Stimulated activated CD4-positive, alpha-beta T cell treated with anti-CD3 and anti-CD28 coated beads, Interleukin-4, amount 100 ng/mL, for 24 hours (primary cell): Measurements from ENCODE around the gene FMNL1.
A peak's percentile ranks its signal among the peaks of the same experiment; 100 is the strongest.

Source experiments
- DNase-seq: peaks from one replicate; pipeline ENCODE4 v3.0.0-alpha.2; 2020

The FMNL1 gene

GRCh38 chr17:45260204-45260783 is 38.6 kb downstream of the FMNL1 start:
- DNase-seq = no peak

DNA sequence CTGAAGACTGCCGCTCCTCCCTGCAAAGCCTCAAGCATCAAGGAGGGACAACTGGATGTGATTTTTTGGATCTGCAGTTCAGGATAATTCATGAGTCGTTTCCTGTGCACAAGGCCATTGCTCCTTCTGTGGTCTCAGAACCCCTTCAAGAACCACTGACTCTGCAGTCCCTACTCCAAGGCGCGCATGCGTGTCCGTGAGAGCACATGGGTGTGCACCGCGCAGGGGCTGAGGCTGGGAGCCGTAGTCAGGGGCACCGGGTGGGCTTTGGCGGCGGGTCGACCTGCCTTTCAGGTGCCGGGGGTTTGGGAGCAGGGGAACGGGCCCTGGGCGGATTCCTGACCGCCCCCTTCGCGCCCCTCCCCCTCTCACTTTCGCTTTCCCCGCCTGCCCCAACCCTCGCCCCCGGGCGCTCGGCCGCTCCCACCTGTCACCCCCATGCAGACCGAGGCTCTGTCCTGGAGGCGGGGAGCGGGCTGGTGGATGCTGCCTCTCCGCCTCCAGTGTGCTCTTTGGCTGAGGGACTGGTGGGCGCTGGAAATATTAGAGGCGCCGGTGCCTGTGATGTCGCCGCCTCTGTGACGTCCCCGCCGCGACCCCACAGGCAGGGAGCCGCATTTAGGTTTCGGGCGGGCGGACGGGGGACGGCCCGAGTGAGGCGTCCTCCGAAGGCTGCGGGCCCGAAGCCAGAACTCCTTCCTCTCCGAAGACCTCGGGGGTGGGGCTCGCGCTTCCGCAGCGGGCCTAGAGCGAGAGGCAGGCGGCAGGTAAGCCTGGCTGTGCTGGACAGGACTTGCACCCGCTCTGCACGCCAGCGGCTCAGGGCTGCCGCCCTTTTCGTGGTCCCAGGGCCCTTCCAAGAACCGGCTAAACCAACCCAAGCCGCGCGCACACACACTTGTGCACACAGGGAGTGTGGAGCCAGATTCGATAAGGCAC is 40.2 kb downstream of the FMNL1 start, which contains the start of gene SPATA32:
Gene SPATA32, minus strand, starts transcription at position 518 of the 939 bp plus-strand sequence. Its CDS starts 78 bp downstream, at position 440.
- DNase-seq = peak; percentile 61

GRCh38 chr17:45262516-45263476 is 41.1 kb downstream of the FMNL1 start:
- DNase-seq = no peak

- DNase-seq = no peak
Measured at GRCh38 chr17:45263477-45263860, 41.8 kb downstream of the FMNL1 start.

- no peak for DNase-seq
Measured at GRCh38 chr17:45264430-45264829, 42.7 kb downstream of the FMNL1 start.

DNA sequence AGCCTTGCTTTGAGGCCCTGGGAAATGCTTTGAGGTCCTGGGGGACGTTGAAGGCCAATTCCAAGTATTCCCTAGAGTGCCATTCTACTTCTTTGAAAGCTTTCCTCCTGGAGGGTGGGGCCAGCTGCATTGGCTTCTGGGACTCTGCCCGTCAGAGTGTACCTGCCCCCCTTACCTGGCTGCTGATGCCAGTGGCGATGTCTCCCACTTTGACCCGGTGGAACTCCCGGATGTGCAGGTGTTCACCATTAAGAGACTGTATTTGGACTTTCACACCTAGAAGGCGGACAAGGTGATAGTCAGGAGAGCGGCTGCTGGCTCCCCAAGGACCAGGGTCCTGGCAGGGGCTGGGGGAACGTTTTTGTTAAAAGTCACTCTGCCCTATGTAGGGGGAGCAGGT is 43.3 kb downstream of the FMNL1 start:
- DNase-seq = no peak

DNA sequence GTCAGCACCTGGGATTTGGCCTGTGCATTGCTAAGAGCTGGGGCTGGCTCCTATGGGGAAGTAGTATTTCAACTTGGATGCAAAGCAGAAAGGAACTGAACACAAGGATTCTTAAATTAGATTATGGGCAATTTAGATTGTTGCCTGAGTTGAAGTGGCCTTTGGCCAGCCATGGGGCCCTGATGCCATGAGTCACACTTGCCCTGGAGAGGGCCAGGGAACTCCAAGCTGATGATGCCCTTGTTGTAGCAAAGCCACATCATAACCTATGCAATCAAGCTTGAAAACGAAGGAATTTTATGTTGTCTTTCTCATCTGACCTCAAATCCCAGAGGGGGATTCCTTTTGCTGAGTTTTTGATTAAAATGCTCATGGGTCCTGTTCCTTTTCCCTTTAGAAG is 44.1 kb downstream of the FMNL1 start:
- no peak for DNase-seq

DNA sequence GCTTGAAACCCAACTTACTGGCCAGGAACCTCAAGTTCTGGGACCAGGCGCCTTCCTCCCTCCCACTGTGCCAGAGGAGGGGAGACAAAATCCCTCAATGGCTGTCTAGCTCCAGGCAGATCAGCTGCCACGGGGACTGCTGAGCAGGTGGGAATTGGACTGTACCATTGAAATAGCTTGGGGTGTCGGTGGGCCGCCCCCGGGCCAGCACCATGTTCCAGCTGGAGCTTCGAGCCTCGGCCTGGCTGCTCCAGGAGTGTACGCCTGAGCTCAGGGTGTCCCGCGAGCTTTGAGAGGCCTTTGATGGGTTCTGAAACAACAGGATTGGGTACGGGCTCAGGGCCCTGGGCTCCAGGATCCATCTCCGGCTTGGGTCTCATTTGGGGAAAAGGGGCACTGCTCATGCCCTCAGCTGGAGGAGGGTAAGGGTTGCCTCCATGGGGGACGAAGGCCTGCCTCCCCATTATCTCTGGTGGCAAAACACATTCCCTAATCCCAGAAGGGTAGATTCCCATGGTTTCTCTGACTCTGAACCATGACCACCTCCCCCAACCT is 44.8 kb downstream of the FMNL1 start:
- DNase-seq = no peak

DNA sequence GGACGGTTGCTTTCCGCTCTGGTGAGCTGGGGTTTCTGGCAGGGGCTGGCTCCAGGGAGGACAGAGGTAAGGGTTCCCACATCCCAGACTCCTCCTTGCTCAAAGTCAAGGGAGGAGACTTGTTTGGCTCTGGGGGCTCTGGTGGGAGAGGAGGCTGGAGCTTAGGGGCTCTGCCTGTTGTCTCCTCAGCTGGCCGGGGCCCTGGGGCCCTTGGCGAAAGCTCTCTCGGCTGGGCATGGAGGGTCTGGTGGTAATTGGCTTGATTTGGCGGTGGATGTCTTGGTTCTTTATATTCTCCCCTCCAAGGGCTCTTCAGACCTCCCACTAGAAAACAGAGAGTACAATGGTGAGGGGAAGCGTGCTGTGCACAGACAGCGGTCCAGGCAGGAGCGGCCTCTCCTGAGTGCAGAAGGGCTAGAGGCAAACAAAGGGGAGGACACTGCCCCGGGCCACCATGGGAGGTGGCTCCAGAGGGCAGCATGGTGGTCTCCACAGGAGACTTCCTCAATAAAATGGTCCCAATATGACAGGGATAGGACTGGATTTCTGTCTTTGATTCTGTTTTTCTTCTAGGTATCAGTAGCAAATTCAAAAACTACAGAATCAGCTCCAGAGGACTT is 45.9 kb downstream of the FMNL1 start:
- DNase-seq = no peak

GRCh38 chr17:45269912-45270311 is 48.2 kb downstream of the FMNL1 start:
- DNase-seq = no peak

DNA sequence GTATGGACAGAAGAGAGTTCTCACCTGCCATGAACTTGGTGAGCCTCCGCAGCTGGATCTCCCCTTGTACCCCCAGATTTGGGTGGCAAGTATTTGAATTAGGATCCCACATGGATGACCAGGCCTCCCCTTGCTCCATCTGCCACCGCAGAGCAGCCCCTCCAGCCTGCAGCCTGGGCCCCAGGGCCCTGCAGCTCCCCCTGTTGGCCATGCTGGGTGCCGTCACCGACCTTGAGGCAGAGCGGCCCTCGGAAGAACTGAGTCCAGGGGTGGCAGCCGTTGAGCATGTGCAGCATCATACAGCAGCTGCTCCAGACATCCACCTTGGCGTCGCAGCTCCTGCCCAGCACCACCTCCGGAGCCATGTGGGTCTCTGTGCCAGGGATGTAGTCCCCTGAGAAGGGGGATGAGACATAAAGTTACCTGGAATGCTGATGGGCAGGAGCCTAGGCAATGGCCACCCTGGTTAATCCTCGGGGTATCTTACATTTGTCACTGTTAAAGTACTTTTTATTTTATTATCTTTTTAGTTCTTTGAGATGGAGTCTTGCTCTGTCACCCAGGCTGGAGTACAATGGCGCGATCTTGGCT is 49.2 kb downstream of the FMNL1 start:
- peak; percentile 60 for DNase-seq

DNA sequence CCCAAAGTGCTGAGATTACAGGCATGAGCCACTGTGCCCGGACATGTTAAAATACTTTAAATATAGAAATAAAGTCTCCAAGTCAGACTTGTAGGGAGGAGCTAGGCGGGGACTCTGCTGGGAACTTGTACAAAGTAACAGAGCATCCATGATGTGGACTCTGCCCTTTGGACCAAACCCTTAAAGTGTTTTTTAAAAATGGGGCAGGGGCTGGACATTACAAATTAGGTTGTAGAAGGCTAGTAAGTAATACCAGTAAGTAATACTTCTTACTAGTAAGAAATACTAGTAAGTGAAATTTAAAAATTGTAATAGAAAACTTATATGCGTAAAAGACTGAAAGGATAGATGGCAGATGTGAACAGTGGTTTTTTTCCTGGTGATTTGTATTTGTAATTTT is 49.9 kb downstream of the FMNL1 start:
- DNase-seq = no peak

DNA sequence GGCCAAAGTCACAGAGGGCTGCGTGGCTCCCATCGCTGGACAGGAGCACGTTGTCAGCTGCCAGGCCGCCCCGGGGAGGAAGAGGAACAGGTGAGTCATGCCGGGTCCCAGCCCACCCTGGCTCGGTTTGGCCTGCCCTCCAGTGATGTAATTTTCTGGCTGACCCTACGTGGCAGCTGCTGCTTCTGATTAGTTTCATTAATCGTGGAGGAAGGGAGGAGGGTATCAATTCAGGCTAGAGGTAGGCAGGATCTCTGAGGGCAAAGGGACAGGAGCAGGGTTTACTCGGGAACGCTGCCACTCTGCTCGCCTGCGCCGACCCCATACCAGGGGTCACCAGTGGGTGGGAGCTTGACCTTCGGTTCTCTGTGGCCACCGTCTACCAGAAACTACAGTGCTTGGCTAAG is 51.9 kb downstream of the FMNL1 start:
- no peak for DNase-seq

DNA sequence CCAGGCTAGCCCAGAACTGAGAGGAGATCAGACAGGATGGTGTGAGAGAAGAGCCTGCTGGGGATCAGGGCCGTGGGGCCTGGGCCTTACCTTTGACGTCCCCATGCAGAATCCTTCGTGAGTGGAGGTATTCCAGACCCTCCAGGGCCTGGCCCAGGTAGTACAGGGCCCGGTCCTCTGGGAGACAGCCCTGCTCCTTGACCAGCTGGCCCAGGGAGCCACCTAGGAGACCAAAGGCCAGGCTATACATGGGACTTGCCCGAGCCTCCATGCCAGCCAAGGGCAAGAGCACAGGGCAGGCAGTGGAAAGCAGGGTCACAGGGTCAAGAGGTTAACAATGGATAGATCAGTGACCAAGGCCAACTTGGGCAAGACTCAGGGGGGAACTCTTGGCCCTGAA is 52.3 kb downstream of the FMNL1 start:
- no peak for DNase-seq

- no peak for DNase-seq
Measured at GRCh38 chr17:45276031-45276430, 54.3 kb downstream of the FMNL1 start.

DNA sequence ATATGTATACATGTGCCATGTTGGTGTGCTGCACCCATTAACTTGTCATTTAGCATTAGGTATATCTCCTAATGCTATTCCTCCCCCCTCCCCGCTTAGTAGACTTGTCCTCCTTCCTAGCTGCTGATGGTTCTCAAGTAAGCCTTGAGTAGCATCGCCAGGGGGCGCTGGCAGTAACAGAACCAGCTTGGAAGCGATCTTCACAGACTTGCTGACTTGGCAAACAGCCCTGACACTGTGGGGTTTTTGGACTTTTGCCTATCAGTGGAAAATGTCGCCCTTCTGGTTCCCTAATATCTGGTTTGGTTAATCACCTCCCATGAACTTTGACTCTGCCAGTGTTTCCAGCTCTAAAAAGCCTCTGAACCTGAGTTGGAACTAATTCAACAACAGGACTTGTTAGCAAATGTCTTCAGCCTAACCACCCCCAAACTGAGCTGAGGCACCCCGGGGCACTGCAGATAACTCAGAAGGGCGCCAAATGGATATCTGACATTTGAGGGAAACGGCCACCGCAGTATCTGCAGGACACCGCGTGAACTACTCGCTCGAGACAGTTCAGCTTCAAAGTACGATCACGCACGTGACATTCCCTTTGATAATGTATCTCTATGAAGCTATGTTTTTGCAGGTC is 55.6 kb downstream of the FMNL1 start:
- DNase-seq = peak; percentile 93

DNA sequence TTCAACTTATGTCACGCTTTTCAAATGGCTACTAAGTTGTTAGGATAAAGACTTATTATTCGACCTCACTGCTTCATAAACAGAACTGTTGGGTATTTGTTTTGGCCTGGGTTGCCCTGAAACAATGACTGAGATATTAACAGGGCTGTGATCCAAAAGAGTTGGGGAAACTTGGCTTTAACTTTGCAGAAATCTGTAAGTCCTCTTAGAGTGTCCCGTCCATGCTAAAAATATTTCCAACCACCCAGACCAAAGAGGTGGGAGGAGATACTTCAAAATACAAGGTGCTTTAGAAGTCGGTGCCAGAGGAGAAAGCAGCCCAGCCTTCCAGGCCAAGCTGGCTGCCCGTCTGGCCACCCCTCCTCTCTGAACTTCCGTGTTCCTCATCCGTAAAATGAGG is 56.3 kb downstream of the FMNL1 start:
- DNase-seq = no peak

DNA sequence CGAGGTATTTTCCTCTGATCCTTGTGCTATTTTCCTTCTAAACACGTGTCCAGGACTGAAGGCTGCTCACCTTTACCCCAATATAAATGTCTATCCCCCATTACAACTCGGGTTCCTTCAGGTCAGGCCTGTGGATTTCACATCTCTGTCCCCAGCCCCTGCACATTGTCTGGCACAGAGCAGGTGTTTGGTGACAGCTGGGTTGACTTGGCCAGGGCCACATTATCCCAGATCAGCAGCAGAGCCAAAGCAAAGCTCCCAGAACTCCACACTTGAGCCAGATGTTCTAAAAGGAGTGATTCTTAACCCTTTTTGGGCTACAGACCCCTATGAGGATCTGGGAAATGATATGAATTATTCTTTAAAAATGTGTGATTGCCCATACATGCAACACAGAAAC is 58.2 kb downstream of the FMNL1 start:
- DNase-seq = no peak

GRCh38 chr17:45282683-45283644 is 61.3 kb downstream of the FMNL1 start:
- no peak for DNase-seq

- no peak for DNase-seq
Measured at GRCh38 chr17:45283711-45284110, 62.0 kb downstream of the FMNL1 start.
